IMR-90 (cell line): Measurements from ENCODE around the gene SEMA3G. TPM values are rescaled to one million over a fixed set of nuclear protein-coding genes. Genes with fewer than 3 reads are reported as not detected.

ENCODE experiments used
- ATAC-seq: fragments of 200-7000 bp; cut with Tn5 transposase; 2 replicates; pipeline ENCODE4 v1.9.1; 2020; ENCODE audit warnings: low read depth, mild to moderate bottlenecking, moderate library complexity
- BruUV-seq: library from RNA; stranded (reverse); fragments of 400-500 nt; replicated peaks from 2 replicates; lab custom pipeline; 2021; lab: Mats Ljungman, UMichigan
- CTCF ChIA-PET: fragments of 300-600 bp; formaldehyde crosslinking; extraction: SDS; loops from one replicate; lab custom pipeline; 2021; ENCODE audit warnings: antibody characterized with exemption; lab: Yijun Ruan, JAX
- POLR2A ChIA-PET: fragments of 300-600 bp; sonication (Branson Sonifier 250); formaldehyde crosslinking; loops from one replicate; lab custom pipeline; 2022; ENCODE audit warnings: antibody characterized with exemption; ENCODE audit not compliant: unreplicated experiment; lab: Charles Lee
- DNase-seq: peaks from one replicate; pipeline ENCODE4 v3.0.0; 2013
- H2AFZ ChIP-seq: replicated peaks from 2 replicates; pipeline ENCODE3; 2013; ENCODE audit warnings: low read length, mild to moderate bottlenecking; ENCODE audit not compliant: poor library complexity
- H2AK5ac ChIP-seq: 2 replicates; pipeline ENCODE4 v1.6.1; 2013; ENCODE audit warnings: low read depth, low read length, inconsistent platforms
- H2AK9ac ChIP-seq: replicated peaks from 2 replicates; pipeline ENCODE3; 2013; ENCODE audit warnings: mild to moderate bottlenecking, low read depth, low read length, moderate library complexity; ENCODE audit not compliant: poor library complexity
- H2BK120ac ChIP-seq: 2 replicates; pipeline ENCODE4 v1.6.1; 2013; ENCODE audit warnings: low read depth, low read length, inconsistent platforms
- H2BK15ac ChIP-seq: 3 replicates; pipeline ENCODE4 v1.6.1; 2013; ENCODE audit warnings: low read depth, low read length, inconsistent platforms
- H2BK20ac ChIP-seq: 2 replicates; pipeline ENCODE4 v1.6.1; 2013; ENCODE audit warnings: low read depth, mild to moderate bottlenecking, inconsistent platforms, low read length, moderate library complexity
- H2BK5ac ChIP-seq: 2 replicates; pipeline ENCODE4 v1.6.1; 2013; ENCODE audit warnings: mild to moderate bottlenecking, low read depth, low read length, inconsistent platforms; ENCODE audit not compliant: poor library complexity, severe bottlenecking
- H3K14ac ChIP-seq: replicated peaks from 2 replicates; pipeline ENCODE4 v1.6.1; 2013; ENCODE audit warnings: low read depth, low read length, inconsistent platforms
- H3K18ac ChIP-seq: 2 replicates; pipeline ENCODE4 v1.6.1; 2013; ENCODE audit warnings: low read depth, low read length, control low read depth
- H3K23ac ChIP-seq: 2 replicates; pipeline ENCODE4 v1.6.1; 2013; ENCODE audit warnings: low read depth, low read length, inconsistent platforms
- H3K27ac ChIP-seq: 2 replicates; pipeline ENCODE4 v1.5.1; 2013; ENCODE audit warnings: mild to moderate bottlenecking, control low read depth, low read length; ENCODE audit not compliant: insufficient read depth
- H3K27me3 ChIP-seq: 2 replicates; pipeline ENCODE4 v1.6.1; 2013; ENCODE audit warnings: low read length; ENCODE audit not compliant: control insufficient read depth, insufficient read depth
- H3K36me3 ChIP-seq: 2 replicates; pipeline ENCODE4 v1.6.1; 2013; ENCODE audit warnings: low read length, mixed read lengths; ENCODE audit not compliant: control insufficient read depth, insufficient read depth
- H3K4ac ChIP-seq: 2 replicates; pipeline ENCODE4 v1.6.1; 2013; ENCODE audit warnings: low read depth, low read length, inconsistent platforms
- H3K4me1 ChIP-seq: 2 replicates; pipeline ENCODE4 v1.6.1; 2013; ENCODE audit warnings: low read length, mixed read lengths; ENCODE audit not compliant: control insufficient read depth, insufficient read depth
- H3K4me2 ChIP-seq: 2 replicates; pipeline ENCODE4 v1.6.1; 2013; ENCODE audit warnings: low read depth, mild to moderate bottlenecking, control low read depth, low read length, moderate library complexity
- H3K4me3 ChIP-seq: 2 replicates; pipeline ENCODE4 v1.5.1; 2013; ENCODE audit warnings: low read depth, mild to moderate bottlenecking, control low read depth, low read length, moderate library complexity; ENCODE audit not compliant: insufficient read depth
- H3K56ac ChIP-seq: 2 replicates; pipeline ENCODE4 v1.6.1; 2013; ENCODE audit warnings: low read length, inconsistent platforms; ENCODE audit not compliant: insufficient read depth; ENCODE audit errors: extremely low read depth
- H3K79me1 ChIP-seq, 2 experiments: 2 replicates each; pipeline ENCODE4 v1.6.1; 2013; ENCODE audit warnings: low read length in 2 of 2, inconsistent platforms in 1 of 2, low read depth in 1 of 2
- H3K9ac ChIP-seq: 2 replicates; pipeline ENCODE4 v1.6.1; 2013; ENCODE audit warnings: low read depth, low read length, control low read depth
- H3K9me1 ChIP-seq: 2 replicates; pipeline ENCODE4 v1.6.1; 2013; ENCODE audit warnings: low read length, inconsistent platforms; ENCODE audit not compliant: insufficient read depth
- H3K9me3 ChIP-seq: 2 replicates; pipeline ENCODE4 v1.6.1; 2013; ENCODE audit warnings: low read length; ENCODE audit not compliant: control insufficient read depth, insufficient read depth
- H4K20me1 ChIP-seq: 2 replicates; pipeline ENCODE4 v1.6.1; 2013; ENCODE audit warnings: low read length, inconsistent platforms; ENCODE audit not compliant: insufficient read depth
- H4K5ac ChIP-seq: 2 replicates; pipeline ENCODE4 v1.6.1; 2013; ENCODE audit warnings: mild to moderate bottlenecking, low read depth, low read length, control low read depth
- H4K8ac ChIP-seq, 2 experiments: 2 replicates each; pipeline ENCODE4 v1.6.1; 2013; ENCODE audit warnings: low read depth in 2 of 2, low read length in 2 of 2, control low read depth in 1 of 2, inconsistent platforms in 1 of 2
- H4K91ac ChIP-seq: 2 replicates; pipeline ENCODE4 v1.6.1; 2013; ENCODE audit warnings: low read depth, low read length, inconsistent platforms; ENCODE audit not compliant: insufficient read depth
- POLR2A ChIP-seq: IDR thresholded peaks from 2 replicates; pipeline ENCODE4 v1.6.1; 2012; ENCODE audit warnings: mild to moderate bottlenecking, low read depth, low read length
- whole genome bisulfite sequencing, 2 experiments: methylation state at CpG; one replicate each; pipeline versions ENCODE4 v1.1.5 to v1.1.7; 2013; ENCODE audit warnings: missing lambda C conversion rate in 2 of 2; ENCODE audit not compliant: insufficient read length in 1 of 2; ENCODE audit errors: extremely low coverage in 2 of 2; 5-methylcytosine and 5-hydroxymethylcytosine counted together
- dilution Hi-C: fragments of 300-500 bp; cut with HindIII; formaldehyde crosslinking; loops from one replicate; pipeline ENCODE4 v1.14.3; 2018; ENCODE audit warnings: low sequenced_read_pairs; ENCODE audit not compliant: unreplicated experiment
- in situ Hi-C: fragments of 300-500 bp; cut with MboI; formaldehyde crosslinking; loops from 3 replicates; pipeline ENCODE4 v1.14.3; 2019; ENCODE audit warnings: low sequenced_read_pairs, inconsistent platforms, mixed read lengths
- intact Hi-C: fragments of 100-400 bp; cut with micrococcal nuclease; formaldehyde crosslinking; loops from 2 replicates; pipeline ENCODE4 v1.10.0; 2022
- polyA plus RNA-seq, 3 experiments: library from polyadenylated mRNA; depleted of rRNA; stranded (reverse); fragments of >200 nt; gene quantifications; 2 replicates each; pipeline ENCODE4 v1.2.3, GENCODE V29; 2012; ENCODE audit warnings: low replicate concordance in 1 of 3
- total RNA-seq: library from RNA; depleted of rRNA; stranded (reverse); fragments of >200 nt; gene quantifications from 2 replicates; pipeline ENCODE4 v1.2.3, GENCODE V29; 2012

Gene SEMA3G
- total and polyA plus RNA-seq, 2 of the 4 experiments (the other 2 are of a cell fraction): 0.07 TPM; not detected in 1

DNA sequence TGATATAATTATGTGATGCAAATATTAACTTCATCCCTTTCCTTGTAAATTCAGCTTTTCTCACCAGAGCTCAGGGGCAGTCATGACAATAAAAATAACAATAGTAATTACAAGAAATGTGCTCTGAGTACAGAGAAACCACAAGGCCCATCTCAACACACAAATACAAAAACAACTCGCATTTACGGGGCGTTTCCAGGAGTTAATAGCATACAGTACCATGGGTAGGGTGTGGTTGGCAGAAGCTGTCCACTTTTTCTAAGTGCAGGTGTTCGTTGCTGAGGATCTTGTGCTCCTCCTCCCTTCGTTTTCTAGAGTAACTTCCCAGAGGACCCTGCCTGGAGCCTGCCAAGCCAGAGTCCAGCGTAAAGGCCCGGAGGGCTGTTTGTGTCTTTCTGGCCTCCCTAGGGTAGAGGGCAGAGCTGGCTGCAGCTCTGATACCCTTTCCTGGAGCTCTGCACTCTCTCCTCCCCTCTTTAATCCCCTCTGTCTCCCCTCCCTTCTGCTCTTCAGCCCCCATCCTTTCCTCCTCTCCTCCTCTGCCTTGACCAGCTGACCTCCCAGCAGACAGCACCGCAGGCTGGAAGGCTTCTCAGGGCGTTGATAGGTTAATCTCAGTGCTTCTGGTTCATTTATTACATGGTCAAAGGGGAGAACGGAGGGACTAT is 11.4 kb downstream of the SEMA3G start:
- dilution Hi-C loops: no loop called here

More for the DNA sequence above, 11.4 kb downstream of the SEMA3G start:
- H2BK20ac ChIP-seq: no peak overlapping the region
- BruUV-seq: no TSS peak
- peaks cover 12% of the 10 kb centered on the region; the same call in 1 of the 2 replicates for H3K4me1 ChIP-seq
- no peak overlapping the region for H3K27ac ChIP-seq
- no peak overlapping the region for H3K9ac ChIP-seq
- no peak overlapping the region for H2AFZ ChIP-seq
- H4K8ac ChIP-seq: no peak overlapping the region
- H3K14ac ChIP-seq: no peak overlapping the region
- H3K27me3 ChIP-seq: peaks cover 22% of the 10 kb centered on the region
- H3K9me1 ChIP-seq: no peaks in the 10 kb centered on the region
- no peaks in the 10 kb centered on the region for H3K9me3 ChIP-seq
- CTCF ChIA-PET: interaction anchor here (1.3 kb wide), 1 partner anchor 13 kb away, joined by 6 read pairs; no protein-coding TSS in a partner anchor
- no peak overlapping the region for H4K91ac ChIP-seq
- no peak for TF ChIP-seq POLR2A
- no peaks in the 10 kb centered on the region for H3K36me3 ChIP-seq
- ATAC-seq (no peak), DNase-seq (no peak)
- H4K5ac ChIP-seq: no peak overlapping the region
- no peak overlapping the region for H3K4ac ChIP-seq
- WGBS, 2 experiments: no CpG with 5 or more reads among the region's 10 CpGs
- POLR2A ChIA-PET: no interaction called here
- no peak overlapping the region for H3K4me2 ChIP-seq
- no peak overlapping the region for H2BK5ac ChIP-seq
- H3K56ac ChIP-seq: no peak overlapping the region
- H2AK5ac ChIP-seq: no peak overlapping the region
- H3K18ac ChIP-seq: no peak overlapping the region
- no peaks in the 10 kb centered on the region for H3K79me1 ChIP-seq
- H2BK15ac ChIP-seq: no peak overlapping the region
- no peak overlapping the region for H2BK120ac ChIP-seq
- no peaks in the 10 kb centered on the region for H4K20me1 ChIP-seq
- intact Hi-C loops (no loop called here), in situ Hi-C loops (no loop called here)
- H3K4me3 ChIP-seq: no peak overlapping the region
- H2AK9ac ChIP-seq: no peak overlapping the region
- no peak overlapping the region for H3K23ac ChIP-seq
